ENCODE results near the gene CCNG2.

DNA sequence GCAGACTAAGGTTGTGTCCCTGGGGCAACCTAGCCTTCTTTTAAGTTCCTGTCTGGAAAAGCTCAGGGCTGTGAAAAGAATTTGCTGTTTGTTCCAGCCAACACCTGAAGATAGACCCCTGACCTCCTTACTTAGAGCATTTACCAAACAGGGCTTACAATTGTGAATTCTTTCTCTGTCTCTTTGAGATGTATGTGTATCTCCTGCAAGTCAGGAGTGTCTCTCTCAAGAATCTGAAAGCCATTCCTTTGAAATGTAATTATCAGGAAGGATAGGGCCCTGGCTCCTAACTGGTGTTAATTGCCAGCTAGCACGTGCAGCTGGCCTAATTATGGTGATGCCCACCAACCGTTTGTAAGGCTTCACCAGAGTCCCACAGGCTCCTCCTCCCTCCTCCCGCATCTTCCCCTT, 18.2 kb downstream of the CCNG2 start:
- TF ChIP-seq MED13 (CRISPR knock-in tag; IDR thresholded peaks at IDR 0.05) (no peak), KDM1A (CRISPR knock-in tag; IDR thresholded peaks at IDR 0.05) (no peak), CTCF (CRISPR knock-in tag; IDR thresholded peaks at IDR 0.05) (no peak), BRCA1 (CRISPR knock-in tag; IDR thresholded peaks at IDR 0.05) (no peak), POLR2AphosphoS5 (IDR thresholded peaks at IDR 0.05; ENCODE audit: low read depth, low read length) (no peak), ELF4 (CRISPR knock-in tag; IDR thresholded peaks at IDR 0.05; ENCODE audit: borderline replicate concordance) (no peak), ZNF180 (CRISPR knock-in tag; IDR thresholded peaks at IDR 0.05; ENCODE audit: borderline replicate concordance, low read depth) (no peak), ZNF614 (CRISPR knock-in tag; IDR thresholded peaks at IDR 0.05; ENCODE audit: borderline replicate concordance) (no peak), FOXK1 (CRISPR knock-in tag; IDR thresholded peaks at IDR 0.05; ENCODE audit: borderline replicate concordance, low read depth) (no peak), ZNF251 (CRISPR knock-in tag; IDR thresholded peaks at IDR 0.05) (no peak), EZH2 (conservative IDR thresholded peaks at IDR 0.05; ENCODE audit: low read depth, low read length) (no peak), CAMTA2 (CRISPR knock-in tag; IDR thresholded peaks at IDR 0.05; ENCODE audit: borderline replicate concordance) (no peak), ZNF577 (CRISPR knock-in tag; IDR thresholded peaks at IDR 0.05; ENCODE audit: borderline replicate concordance, low read depth) (no peak)
- TF ChIP-seq, protein P1, sequence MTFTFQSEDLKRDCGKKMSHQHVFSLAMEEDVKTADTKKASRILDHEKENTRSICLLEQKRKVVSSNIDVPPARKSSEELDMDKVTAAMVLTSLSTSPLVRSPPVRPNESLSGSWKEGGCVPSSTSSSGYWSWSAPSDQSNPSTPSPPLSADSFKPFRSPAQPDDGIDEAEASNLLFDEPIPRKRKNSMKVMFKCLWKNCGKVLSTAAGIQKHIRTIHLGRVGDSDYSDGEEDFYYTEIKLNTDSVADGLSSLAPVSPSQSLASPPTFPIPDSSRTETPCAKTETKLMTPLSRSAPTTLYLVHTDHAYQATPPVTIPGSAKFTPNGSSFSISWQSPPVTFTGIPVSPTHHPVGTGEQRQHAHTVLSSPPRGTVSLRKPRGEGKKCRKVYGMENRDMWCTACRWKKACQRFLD (CRISPR knock-in tag; IDR thresholded peaks at IDR 0.05; ENCODE audit: borderline replicate concordance): no peak

Data from HepG2 (cell line).